PC-3 (cell line): ENCODE data around the gene AQP10. TPM values are rescaled to one million over a fixed set of nuclear protein-coding genes. Genes with fewer than 3 reads are reported as not detected.

Experiments used
- ATAC-seq: fragments of 200-7000 bp; cut with Tn5 transposase; 2 replicates; pipeline ENCODE4 v1.9.1; 2020; ENCODE audit warnings: mild to moderate bottlenecking, moderate library complexity
- BruUV-seq: library from RNA; stranded (reverse); fragments of 400-500 nt; replicated peaks from 2 replicates; lab custom pipeline; 2021; lab: Mats Ljungman, UMichigan
- CTCF ChIA-PET: fragments of 300-600 bp; sonication (Branson Sonifier 250); formaldehyde crosslinking; loops from one replicate; lab custom pipeline; 2022; ENCODE audit warnings: antibody characterized with exemption; lab: Charles Lee
- POLR2A ChIA-PET: fragments of 300-600 bp; sonication (Branson Sonifier 250); formaldehyde crosslinking; loops from one replicate; lab custom pipeline; 2022; ENCODE audit warnings: antibody characterized with exemption; ENCODE audit not compliant: unreplicated experiment; lab: Charles Lee
- DNase-seq: peaks from one replicate; pipeline ENCODE4 v3.0.0-alpha.2; 2015
- H2AFZ ChIP-seq: fragments of 300-600 bp; sonication (generic); 2 replicates; pipeline ENCODE4 v1.6.0; 2016; ENCODE audit warnings: antibody characterized with exemption, low read length
- H3F3A ChIP-seq: fragments of 300-600 bp; sonication (generic); one replicate; pipeline ENCODE4 v1.6.0; 2017; ENCODE audit warnings: antibody characterized with exemption, low read length, control low read depth, mild to moderate bottlenecking; ENCODE audit not compliant: unreplicated experiment
- H3K27ac ChIP-seq: fragments of 300-600 bp; sonication (generic); 2 replicates; pipeline ENCODE4 v1.5.1; 2016; ENCODE audit warnings: mild to moderate bottlenecking, low read length
- H3K27me3 ChIP-seq: fragments of 300-600 bp; sonication (generic); 2 replicates; pipeline ENCODE4 v1.6.1; 2016; ENCODE audit warnings: low read length, mixed read lengths
- H3K36me3 ChIP-seq: fragments of 300-600 bp; sonication (generic); 2 replicates; pipeline ENCODE4 v1.6.1; 2016; ENCODE audit warnings: low read depth, mixed run types, low read length, mixed read lengths
- H3K4me1 ChIP-seq: fragments of 300-600 bp; sonication (generic); 2 replicates; pipeline ENCODE4 v1.5.1; 2016; ENCODE audit warnings: low read length; ENCODE audit not compliant: insufficient read depth
- H3K4me2 ChIP-seq: fragments of 300-600 bp; sonication (generic); 2 replicates; pipeline ENCODE4 v1.6.0; 2016; ENCODE audit warnings: low read length
- H3K4me3 ChIP-seq: fragments of 300-600 bp; sonication (generic); 2 replicates; pipeline ENCODE4 v1.5.1; 2016; ENCODE audit warnings: mild to moderate bottlenecking, low read length, mixed read lengths
- H3K79me2 ChIP-seq: fragments of 300-600 bp; sonication (generic); 2 replicates; pipeline ENCODE4 v1.6.1; 2017; ENCODE audit warnings: low read length, mixed read lengths
- H3K9ac ChIP-seq: fragments of 300-600 bp; sonication (generic); 2 replicates; pipeline ENCODE4 v1.6.0; 2016; ENCODE audit warnings: mild to moderate bottlenecking, low read length
- H3K9me2 ChIP-seq: fragments of 300-600 bp; sonication (generic); replicated peaks from 2 replicates; pipeline ENCODE4 v1.6.1; 2016; ENCODE audit warnings: mixed run types, low read length, mixed read lengths
- H3K9me3 ChIP-seq: fragments of 300-600 bp; sonication (generic); 2 replicates; pipeline ENCODE4 v1.6.1; 2016; ENCODE audit warnings: low read length, mixed read lengths
- H4K20me1 ChIP-seq: fragments of 300-600 bp; sonication (generic); 2 replicates; pipeline ENCODE4 v1.6.1; 2016; ENCODE audit warnings: low read length, mixed read lengths
- CTCF ChIP-seq: fragments of 300-600 bp; sonication (generic); conservative IDR thresholded peaks from 2 replicates; pipeline ENCODE4 v1.5.1; 2017; ENCODE audit warnings: antibody characterized with exemption, low read depth, mild to moderate bottlenecking, low read length
- EZH2 ChIP-seq: fragments of 300-600 bp; sonication (generic); IDR thresholded peaks from one replicate; pipeline ENCODE4 v1.6.1; 2017; ENCODE audit warnings: antibody characterized with exemption, mild to moderate bottlenecking, low read length; ENCODE audit not compliant: unreplicated experiment
- EZH2phosphoT487 ChIP-seq: fragments of 300-600 bp; sonication (generic); IDR thresholded peaks from 2 replicates; pipeline ENCODE4 v1.6.1; 2018; ENCODE audit warnings: mild to moderate bottlenecking, antibody characterized with exemption, low read length, borderline replicate concordance
- intact Hi-C: fragments of 100-400 bp; cut with micrococcal nuclease; formaldehyde crosslinking; loops from 2 replicates; pipeline ENCODE4 v1.9.0; 2023
- total RNA-seq: library from RNA; depleted of rRNA; stranded (reverse); fragments of >200 nt; gene quantifications from 2 replicates; pipeline ENCODE4 v1.2.3, GENCODE V29; 2014

AQP10 gene
- total RNA-seq, 1 experiment from 2014 or later = not detected

GRCh38 chr1:154327466-154328317 lies 6.8 kb downstream of the AQP10 start:
- H3F3A ChIP-seq = peaks cover 4% of the 10 kb centered on the region
- no peak for ATAC-seq
- 0 out of 2 replicates have a peak, but pooled peaks cover 4% of the 10 kb centered on the region for H3K36me3 ChIP-seq
- H3K27ac ChIP-seq = no peak overlapping the region
- ChIA-PET POLR2A (interaction anchor here (0.5 kb wide), 1 partner anchor 650 kb away, joined by 10 read pairs; no protein-coding TSS in a partner anchor), CTCF (interaction anchor here (0.6 to 1.9 kb wide), 3 partner anchors 7 to 544 kb away, joined by 3 to 18 read pairs (median 4); no protein-coding TSS in a partner anchor)
- no peaks in the 10 kb centered on the region for H3K9me2 ChIP-seq
- H2AFZ ChIP-seq = peak overlapping the region; percentile 39
- intact Hi-C loops = loop anchor here (5.0 kb wide), 1 partner anchor 150 kb away; no protein-coding TSS in a partner anchor
- H3K4me2 ChIP-seq = peak overlapping the region; percentile 81
- H4K20me1 ChIP-seq = no peaks in the 10 kb centered on the region
- TSS peak; percentile 58 for BruUV-seq
- no peak for TF ChIP-seq EZH2phosphoT487
- no peak for DNase-seq
- H3K4me1 ChIP-seq = peaks cover 25% of the 10 kb centered on the region
- H3K27me3 ChIP-seq = peaks cover 7% of the 10 kb centered on the region; the same call in 1 of the 2 replicates
- H3K9me3 ChIP-seq = no peaks in the 10 kb centered on the region
- H3K4me3 ChIP-seq = peak overlapping the region; percentile 59
- no peaks in the 10 kb centered on the region for H3K79me2 ChIP-seq
- H3K9ac ChIP-seq = no peak overlapping the region

- no peaks in the 10 kb centered on the region for H3K9me2 ChIP-seq
- no peak overlapping the region for H3K9ac ChIP-seq
- DNase-seq (peak; percentile 74), ATAC-seq (peak; percentile 58)
- no peaks in the 10 kb centered on the region for H3K79me2 ChIP-seq
- BruUV-seq = no TSS peak
- H3K27ac ChIP-seq = no peak overlapping the region
- intact Hi-C loops = loop anchor here (5.0 kb wide), 1 partner anchor 149 kb away; no protein-coding TSS in a partner anchor
- ChIA-PET CTCF (interaction anchor here (0.6 kb wide), 2 partner anchors 545 to 645 kb away, joined by 4 read pairs; no protein-coding TSS in a partner anchor), POLR2A (interaction anchor here (0.5 to 0.6 kb wide), 3 partner anchors 95 to 650 kb away, joined by 3 to 10 read pairs (median 4); no protein-coding TSS in a partner anchor)
- H3K9me3 ChIP-seq = no peaks in the 10 kb centered on the region
- H4K20me1 ChIP-seq = no peaks in the 10 kb centered on the region
- H3F3A ChIP-seq = peaks cover 4% of the 10 kb centered on the region
- no peaks in the 10 kb centered on the region for H3K27me3 ChIP-seq
- 0 out of 2 replicates have a peak, but pooled peaks cover 4% of the 10 kb centered on the region for H3K36me3 ChIP-seq
- H2AFZ ChIP-seq = peak overlapping the region; percentile 39
- TF ChIP-seq CTCF = no peak
- peak; percentile 77; the same call in 1 of the 2 replicates for TF ChIP-seq EZH2phosphoT487
- no peak for TF ChIP-seq EZH2
- H3K4me2 ChIP-seq = peak overlapping the region; percentile 81
- H3K4me3 ChIP-seq = peak overlapping the region; percentile 59
- H3K4me1 ChIP-seq = peaks cover 25% of the 10 kb centered on the region
These were observed 7.6 kb downstream of the AQP10 start for GRCh38 chr1:154328318-154329151.

GRCh38 chr1:154329152-154329521 lies 8.2 kb downstream of the AQP10 start:
- Histone ChIP-seq H4K20me1 (no peaks in the 10 kb centered on the region), H3K4me1 (peaks cover 25% of the 10 kb centered on the region), H3K4me2 (peak overlapping the region; percentile 81), H3K36me3 (0 out of 2 replicates have a peak, but pooled peaks cover 4% of the 10 kb centered on the region), H3K4me3 (peak overlapping the region; percentile 59; the same call in 1 of the 2 replicates), H3K9me3 (no peaks in the 10 kb centered on the region), H3K79me2 (no peaks in the 10 kb centered on the region), H3F3A (peaks cover 4% of the 10 kb centered on the region), H3K27me3 (no peaks in the 10 kb centered on the region), H3K27ac (no peak overlapping the region), H2AFZ (0 out of 2 replicates have a peak overlapping the region, but pooled peaks have one; percentile 39), H3K9me2 (no peaks in the 10 kb centered on the region), H3K9ac (no peak overlapping the region)
- intact Hi-C loops = loop anchor here (5.0 kb wide), 1 partner anchor 148 kb away; no protein-coding TSS in a partner anchor
- DNase-seq (no peak), ATAC-seq (no peak)
- TF ChIP-seq CTCF (0 out of 2 replicates have a peak, but pooled peaks have one; percentile 21), EZH2phosphoT487 (no peak), EZH2 (no peak)
- no TSS peak for BruUV-seq
- POLR2A ChIA-PET = no interaction called here
- CTCF ChIA-PET = no interaction called here
